ENCODE measurements around the gene TFDP1.

- TF ChIP-seq CTCF (IDR thresholded peaks at IDR 0.05), result no peak
- no peak for TF ChIP-seq POLR2A (IDR thresholded peaks at IDR 0.05)
Measured at GRCh38 chr13:113666951-113667701, 82.6 kb downstream of the TFDP1 start, which contains the start of gene GRK1.

Data from breast epithelium (tissue), 3 donors.